ENCODE data around the gene RPS21. TPM values are rescaled to one million over a fixed set of nuclear protein-coding genes. Genes with fewer than 3 reads are reported as not detected.

Gene RPS21
- total and polyA plus RNA-seq, 2 of the 13 experiments (the other 11 are each of a cell fraction or from before 2014, with no cell fraction given), result 2,647 to 11,063 TPM

DNA sequence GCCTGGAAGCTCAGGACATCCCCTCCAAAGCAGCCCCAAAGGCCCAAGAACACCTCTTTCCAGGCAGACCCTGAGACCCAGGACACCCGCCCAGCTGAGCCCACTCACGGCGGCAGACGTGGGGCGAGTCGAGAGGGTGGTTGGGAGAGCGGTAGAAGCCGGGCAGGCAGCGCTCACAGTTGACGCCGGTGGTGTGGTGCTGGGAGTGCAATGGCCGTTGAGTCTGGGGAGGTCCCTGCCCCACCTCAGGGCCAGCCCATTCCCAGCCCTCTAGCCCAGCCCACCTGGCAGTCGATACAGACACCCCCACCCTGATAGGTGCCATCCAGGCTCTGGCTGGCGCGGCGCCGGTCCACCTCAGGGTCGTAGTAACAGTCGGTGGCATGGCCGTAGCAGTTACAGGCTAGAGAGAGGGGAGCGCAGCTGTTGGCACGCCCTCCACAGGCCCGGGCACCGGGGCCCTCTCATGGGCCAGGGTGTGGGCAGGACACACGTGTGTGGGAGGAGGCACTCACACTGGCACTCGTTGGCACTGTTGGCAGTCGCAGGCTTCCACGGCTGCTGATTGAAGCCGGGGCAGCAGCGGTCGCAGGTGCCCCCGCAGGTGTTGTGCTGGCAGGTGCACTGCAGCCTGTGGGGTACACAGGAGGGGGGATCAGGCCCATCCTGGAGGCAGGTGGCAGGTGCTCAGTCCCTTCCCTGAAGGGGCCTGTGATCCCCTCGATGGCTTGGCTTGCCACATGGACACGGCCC lies 40.3 kb upstream of the RPS21 start (continued):
- TF ChIP-seq, protein P1, sequence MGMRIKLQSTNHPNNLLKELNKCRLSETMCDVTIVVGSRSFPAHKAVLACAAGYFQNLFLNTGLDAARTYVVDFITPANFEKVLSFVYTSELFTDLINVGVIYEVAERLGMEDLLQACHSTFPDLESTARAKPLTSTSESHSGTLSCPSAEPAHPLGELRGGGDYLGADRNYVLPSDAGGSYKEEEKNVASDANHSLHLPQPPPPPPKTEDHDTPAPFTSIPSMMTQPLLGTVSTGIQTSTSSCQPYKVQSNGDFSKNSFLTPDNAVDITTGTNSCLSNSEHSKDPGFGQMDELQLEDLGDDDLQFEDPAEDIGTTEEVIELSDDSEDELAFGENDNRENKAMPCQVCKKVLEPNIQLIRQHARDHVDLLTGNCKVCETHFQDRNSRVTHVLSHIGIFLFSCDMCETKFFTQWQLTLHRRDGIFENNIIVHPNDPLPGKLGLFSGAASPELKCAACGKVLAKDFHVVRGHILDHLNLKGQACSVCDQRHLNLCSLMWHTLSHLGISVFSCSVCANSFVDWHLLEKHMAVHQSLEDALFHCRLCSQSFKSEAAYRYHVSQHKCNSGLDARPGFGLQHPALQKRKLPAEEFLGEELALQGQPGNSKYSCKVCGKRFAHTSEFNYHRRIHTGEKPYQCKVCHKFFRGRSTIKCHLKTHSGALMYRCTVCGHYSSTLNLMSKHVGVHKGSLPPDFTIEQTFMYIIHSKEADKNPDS (CRISPR knock-in tag; IDR thresholded peaks at IDR 0.05), result 0 out of 2 replicates have a peak, but pooled peaks have one; percentile 42
- TF ChIP-seq EP300 (IDR thresholded peaks at IDR 0.05; ENCODE audit: low read depth in 2 of 2, low read length in 2 of 2), result no peak
- TF ChIP-seq EP300 (CRISPR knock-in tag; IDR thresholded peaks at IDR 0.05; ENCODE audit: borderline replicate concordance), result no peak
- TF ChIP-seq, protein P2, sequence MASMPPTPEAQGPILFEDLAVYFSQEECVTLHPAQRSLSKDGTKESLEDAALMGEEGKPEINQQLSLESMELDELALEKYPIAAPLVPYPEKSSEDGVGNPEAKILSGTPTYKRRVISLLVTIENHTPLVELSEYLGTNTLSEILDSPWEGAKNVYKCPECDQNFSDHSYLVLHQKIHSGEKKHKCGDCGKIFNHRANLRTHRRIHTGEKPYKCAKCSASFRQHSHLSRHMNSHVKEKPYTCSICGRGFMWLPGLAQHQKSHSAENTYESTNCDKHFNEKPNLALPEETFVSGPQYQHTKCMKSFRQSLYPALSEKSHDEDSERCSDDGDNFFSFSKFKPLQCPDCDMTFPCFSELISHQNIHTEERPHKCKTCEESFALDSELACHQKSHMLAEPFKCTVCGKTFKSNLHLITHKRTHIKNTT (CRISPR knock-in tag; IDR thresholded peaks at IDR 0.05), result no peak
- no peak for TF ChIP-seq CC2D1A (CRISPR knock-in tag; IDR thresholded peaks at IDR 0.05)
- TF ChIP-seq RBFOX2 (IDR thresholded peaks at IDR 0.05; ENCODE audit: low read depth, low read length), result peak; percentile 63; the same call in 1 of the 2 replicates
- TF ChIP-seq ZNF788 (CRISPR knock-in tag; IDR thresholded peaks at IDR 0.05; ENCODE audit: borderline replicate concordance), result no peak
- TF ChIP-seq ZNF34 (CRISPR knock-in tag; IDR thresholded peaks at IDR 0.05; ENCODE audit: borderline replicate concordance), result no peak
- TF ChIP-seq ZNF232 (CRISPR knock-in tag; IDR thresholded peaks at IDR 0.05; ENCODE audit: borderline replicate concordance), result no peak
- no peak for TF ChIP-seq ZSCAN12 (CRISPR knock-in tag; IDR thresholded peaks at IDR 0.05)
- TF ChIP-seq MAFK (conservative IDR thresholded peaks at IDR 0.05 in 1 of 2, IDR thresholded peaks at IDR 0.05 in 1 of 2; ENCODE audit: low read length in 2 of 2), result no peak
- no peak for TF ChIP-seq GATA4 (IDR thresholded peaks at IDR 0.05; ENCODE audit: borderline replicate concordance, low read depth)
- no peak for TF ChIP-seq ASH2L (IDR thresholded peaks at IDR 0.05; ENCODE audit: insufficient read length, low read depth, low read length)
- TF ChIP-seq SMARCC2 (IDR thresholded peaks at IDR 0.05), result no peak
- TF ChIP-seq ZSCAN29 (CRISPR knock-in tag; conservative IDR thresholded peaks at IDR 0.05), result no peak
- no peak for TF ChIP-seq ATM (IDR thresholded peaks at IDR 0.05; ENCODE audit: borderline replicate concordance)

Measured in HepG2 (cell line).